HepG2 (cell line): ENCODE data around the gene RGS6. TPM values are rescaled to one million over a fixed set of nuclear protein-coding genes. Genes with fewer than 3 reads are reported as not detected.

Experiments used
- ATAC-seq: fragments of 200-7000 bp; cut with Tn5 transposase; 3 replicates; pipeline ENCODE4 v1.9.1; 2020; ENCODE audit warnings: mild to moderate bottlenecking, moderate library complexity
- BruUV-seq: library from RNA; stranded (reverse); fragments of 400-500 nt; replicated peaks from 2 replicates; lab custom pipeline; 2021; lab: Mats Ljungman, UMichigan
- CTCF ChIA-PET: fragments of 300-600 bp; formaldehyde crosslinking; extraction: SDS; loops from one replicate; lab custom pipeline; 2021; ENCODE audit warnings: low total read pairs, inconsistent platforms, low intra/inter-chr PET ratio; lab: Yijun Ruan, JAX
- POLR2A ChIA-PET: fragments of 350-600 bp; sonication (Branson Sonifier 250); formaldehyde crosslinking; loops from one replicate; lab custom pipeline; 2020; ENCODE audit warnings: antibody characterized with exemption, inconsistent platforms; lab: Yijun Ruan, JAX
- DNase-seq: peaks from one replicate; pipeline ENCODE4 v3.0.0-alpha.2; 2015; ENCODE audit warnings: low spot score
- FAIRE-seq: peaks from 3 replicates; lab custom pipeline; 2011; peaks lifted over from hg19 to GRCh38; lab: Jason Lieb, UNC
- H2AFZ ChIP-seq: one replicate; pipeline ENCODE4 v1.6.1; 2011; ENCODE audit warnings: low read length, inconsistent platforms
- H3K27ac ChIP-seq: fragments of 300-600 bp; 3 replicates; pipeline ENCODE4 v1.8.0; 2011; ENCODE audit warnings: mixed run types, mild to moderate bottlenecking, mixed read lengths, low read length, inconsistent platforms; ENCODE audit not compliant: insufficient read depth; ENCODE audit errors: extremely low read length
- H3K27me3 ChIP-seq, 2 experiments: fragments of 200-600 bp in 1 of 2; 2 replicates in 1 of 2; 3 replicates in 1 of 2; pipeline versions ENCODE4 v1.6.0 to v1.8.0; 2011; ENCODE audit warnings: low read length in 2 of 2, mild to moderate bottlenecking in 2 of 2, moderate library complexity in 2 of 2, inconsistent platforms in 1 of 2; ENCODE audit not compliant: insufficient read depth in 2 of 2, control insufficient read depth in 1 of 2
- H3K36me3 ChIP-seq, 2 experiments: fragments of 200-600 bp in 1 of 2; replicated peaks in 1 of 2; 2 replicates in 1 of 2; 3 replicates in 1 of 2; pipeline versions ENCODE4 v1.5.1 to v1.8.0; 2011; ENCODE audit warnings: low read length in 2 of 2, inconsistent platforms in 1 of 2; ENCODE audit not compliant: insufficient read depth in 2 of 2, control insufficient read depth in 1 of 2
- H3K4me1 ChIP-seq: 2 replicates; pipeline ENCODE4 v1.5.1; 2012; ENCODE audit warnings: low read length, inconsistent platforms; ENCODE audit not compliant: insufficient read depth
- H3K4me2 ChIP-seq: 2 replicates; pipeline ENCODE4 v1.6.0; 2011; ENCODE audit warnings: low read depth, low read length, inconsistent platforms
- H3K4me3 ChIP-seq, 3 experiments: fragments of 200-600 bp in 1 of 3; sonication (generic), shearing (Covaris generic) in 1 of 3; replicated peaks in 1 of 3; 2 replicates each; pipeline ENCODE4 v1.5.1; 2011 to 2016; ENCODE audit warnings: low read length in 3 of 3, inconsistent platforms in 2 of 3, low read depth in 2 of 3, mild to moderate bottlenecking in 2 of 3, control low read depth in 1 of 3, mixed read lengths in 1 of 3; ENCODE audit not compliant: insufficient read depth in 1 of 3
- H3K79me2 ChIP-seq: one replicate; pipeline ENCODE4 v1.6.1; 2011; ENCODE audit warnings: low read length, inconsistent platforms; ENCODE audit not compliant: insufficient read depth
- H3K9ac ChIP-seq: 2 replicates; pipeline ENCODE4 v1.6.0; 2011; ENCODE audit warnings: mild to moderate bottlenecking, low read depth, low read length, inconsistent platforms; ENCODE audit not compliant: insufficient read depth
- H3K9me3 ChIP-seq: 2 replicates; pipeline ENCODE4 v1.5.1; 2012; ENCODE audit warnings: mild to moderate bottlenecking, low read length
- H4K20me1 ChIP-seq: 2 replicates; pipeline ENCODE4 v1.6.0; 2011; ENCODE audit warnings: inconsistent platforms, mild to moderate bottlenecking, low read length, moderate library complexity; ENCODE audit not compliant: insufficient read depth
- AKAP8 ChIP-seq: sonication (generic); formaldehyde crosslinking; IDR thresholded peaks from 2 replicates; pipeline ENCODE4 v1.5.1; 2020; ENCODE audit warnings: mild to moderate bottlenecking, missing genetic modification reagents
- CREM ChIP-seq, 2 experiments: sonication (generic) in 1 of 2; formaldehyde crosslinking in 1 of 2; IDR thresholded peaks; 2 replicates each; pipeline versions ENCODE4 v1.4.0 to v1.6.1; 2016 to 2020; ENCODE audit warnings: antibody characterized with exemption in 1 of 2, mild to moderate bottlenecking in 1 of 2, missing genetic modification reagents in 1 of 2
- ETV5 ChIP-seq: IDR thresholded peaks from 2 replicates; pipeline ENCODE4 v1.6.1; 2018; ENCODE audit warnings: missing biosample characterization, missing genetic modification reagents, inconsistent platforms, borderline replicate concordance
- JDP2 ChIP-seq: sonication (generic); formaldehyde crosslinking; IDR thresholded peaks from 2 replicates; pipeline ENCODE4 v1.8.1; 2022; ENCODE audit warnings: missing genetic modification reagents, borderline replicate concordance
- MED13 ChIP-seq: sonication (generic); formaldehyde crosslinking; IDR thresholded peaks from 2 replicates; pipeline ENCODE4 v1.5.0; 2020; ENCODE audit warnings: missing genetic modification reagents
- MTF2 ChIP-seq: sonication (generic); formaldehyde crosslinking; IDR thresholded peaks from 2 replicates; pipeline ENCODE4 v1.5.0; 2020; ENCODE audit warnings: missing genetic modification reagents, borderline replicate concordance
- PPARG ChIP-seq: conservative IDR thresholded peaks from 2 replicates; pipeline ENCODE4 v1.6.1; 2016; ENCODE audit warnings: missing biosample characterization, missing genetic modification reagents
- SNAPC2 ChIP-seq: sonication (generic); formaldehyde crosslinking; IDR thresholded peaks from 2 replicates; pipeline ENCODE4 v1.8.1; 2022; ENCODE audit warnings: mild to moderate bottlenecking, missing genetic modification reagents
- ZBTB3 ChIP-seq: sonication (generic); formaldehyde crosslinking; IDR thresholded peaks from 2 replicates; pipeline ENCODE4 v1.4.0; 2020; ENCODE audit warnings: low read depth, mild to moderate bottlenecking, moderate library complexity, missing genetic modification reagents, borderline replicate concordance
- ZNF275 ChIP-seq: sonication (generic); formaldehyde crosslinking; IDR thresholded peaks from 2 replicates; pipeline ENCODE4 v1.8.0; 2022; ENCODE audit warnings: missing genetic modification reagents, mild to moderate bottlenecking, inconsistent platforms, borderline replicate concordance
- WGBS: methylation state at CpG from one replicate; pipeline ENCODE4 v1.1.6; 2017; ENCODE audit warnings: low lambda C conversion rate; 5-methylcytosine and 5-hydroxymethylcytosine counted together
- in situ Hi-C: cut with HindIII; loops from 2 replicates; pipeline ENCODE4 v1.10.0; 2017; ENCODE audit warnings: low pct_unique_long_range_greater_than_20kb; ENCODE audit not compliant: extremely low pct_ligation_motif_present
- intact Hi-C: fragments of 100-400 bp; cut with micrococcal nuclease; formaldehyde crosslinking; loops from one replicate; pipeline ENCODE4 v1.10.0; 2022; ENCODE audit not compliant: unreplicated experiment
- polyA plus RNA-seq, 8 experiments: library from polyadenylated mRNA; depleted of rRNA in 3 of 8; stranded (reverse) in 7 of 8; unstranded in 1 of 8; fragments of >200 nt; fragmentation: Illumina TruSeq in 4 of 8; extraction: Trizol in 4 of 8; gene quantifications; 2 replicates each; pipeline versions ENCODE4 v1.2.1 to v1.2.3, GENCODE V29; 2011 to 2016; ENCODE audit warnings: low read depth in 4 of 8, missing spikeins in 1 of 8, mixed read lengths in 1 of 8; ENCODE audit not compliant: insufficient read depth in 1 of 8
- total RNA-seq, 5 experiments: library from RNA; depleted of rRNA; stranded (reverse); fragments of >200 nt; fragmentation: Illumina TruSeq; extraction: Trizol; gene quantifications; 2 replicates each; pipeline ENCODE4 v1.2.3, GENCODE V29; 2016; ENCODE audit warnings: low read depth in 1 of 5
- TF ChIP-seq, protein P1 (sequence below): IDR thresholded peaks from 2 replicates; pipeline ENCODE4 v1.4.0; 2020; ENCODE audit warnings: mild to moderate bottlenecking, missing genetic modification reagents
- TF ChIP-seq, protein P2 (sequence below): sonication (generic); formaldehyde crosslinking; IDR thresholded peaks from 2 replicates; pipeline ENCODE4 v1.8.1; 2023; ENCODE audit warnings: missing genetic modification reagents, inconsistent platforms, borderline replicate concordance

Gene RGS6
- total and polyA plus RNA-seq, 2 of the 13 experiments (the other 11 are each of a cell fraction or from before 2014, with no cell fraction given) = not detected

- Histone ChIP-seq H3K36me3 (no peaks in the 10 kb centered on the region), H3K4me3 (no peak overlapping the region), H3K9ac (no peak overlapping the region), H3K9me3 (no peaks in the 10 kb centered on the region), H4K20me1 (no peaks in the 10 kb centered on the region), H3K79me2 (no peaks in the 10 kb centered on the region), H3K27me3 (peaks cover 1 to 13% of the 10 kb centered on the region in 2 experiments; a peak in 4 of 5 replicates), H3K27ac (no peak overlapping the region), H3K4me1 (no peaks in the 10 kb centered on the region), H2AFZ (no peak overlapping the region), H3K4me2 (no peak overlapping the region)
- FAIRE-seq (no peak), DNase-seq (no peak), ATAC-seq (no peak)
- intact Hi-C loops (no loop called here), in situ Hi-C loops (no loop called here)
- 0% methylated on average over 2 of the region's 3 CpGs for WGBS
- no TSS peak for BruUV-seq
- TF ChIP-seq, protein P1, sequence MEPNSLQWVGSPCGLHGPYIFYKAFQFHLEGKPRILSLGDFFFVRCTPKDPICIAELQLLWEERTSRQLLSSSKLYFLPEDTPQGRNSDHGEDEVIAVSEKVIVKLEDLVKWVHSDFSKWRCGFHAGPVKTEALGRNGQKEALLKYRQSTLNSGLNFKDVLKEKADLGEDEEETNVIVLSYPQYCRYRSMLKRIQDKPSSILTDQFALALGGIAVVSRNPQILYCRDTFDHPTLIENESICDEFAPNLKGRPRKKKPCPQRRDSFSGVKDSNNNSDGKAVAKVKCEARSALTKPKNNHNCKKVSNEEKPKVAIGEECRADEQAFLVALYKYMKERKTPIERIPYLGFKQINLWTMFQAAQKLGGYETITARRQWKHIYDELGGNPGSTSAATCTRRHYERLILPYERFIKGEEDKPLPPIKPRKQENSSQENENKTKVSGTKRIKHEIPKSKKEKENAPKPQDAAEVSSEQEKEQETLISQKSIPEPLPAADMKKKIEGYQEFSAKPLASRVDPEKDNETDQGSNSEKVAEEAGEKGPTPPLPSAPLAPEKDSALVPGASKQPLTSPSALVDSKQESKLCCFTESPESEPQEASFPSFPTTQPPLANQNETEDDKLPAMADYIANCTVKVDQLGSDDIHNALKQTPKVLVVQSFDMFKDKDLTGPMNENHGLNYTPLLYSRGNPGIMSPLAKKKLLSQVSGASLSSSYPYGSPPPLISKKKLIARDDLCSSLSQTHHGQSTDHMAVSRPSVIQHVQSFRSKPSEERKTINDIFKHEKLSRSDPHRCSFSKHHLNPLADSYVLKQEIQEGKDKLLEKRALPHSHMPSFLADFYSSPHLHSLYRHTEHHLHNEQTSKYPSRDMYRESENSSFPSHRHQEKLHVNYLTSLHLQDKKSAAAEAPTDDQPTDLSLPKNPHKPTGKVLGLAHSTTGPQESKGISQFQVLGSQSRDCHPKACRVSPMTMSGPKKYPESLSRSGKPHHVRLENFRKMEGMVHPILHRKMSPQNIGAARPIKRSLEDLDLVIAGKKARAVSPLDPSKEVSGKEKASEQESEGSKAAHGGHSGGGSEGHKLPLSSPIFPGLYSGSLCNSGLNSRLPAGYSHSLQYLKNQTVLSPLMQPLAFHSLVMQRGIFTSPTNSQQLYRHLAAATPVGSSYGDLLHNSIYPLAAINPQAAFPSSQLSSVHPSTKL (CRISPR knock-in tag) = no peak
- TF ChIP-seq AKAP8 = no peak
- TF ChIP-seq PPARG (CRISPR knock-in tag) = no peak
- no peak for TF ChIP-seq MTF2
- no peak for TF ChIP-seq SNAPC2 (CRISPR knock-in tag)
- no peak for TF ChIP-seq ETV5 (CRISPR knock-in tag)
- no peak for TF ChIP-seq JDP2 (CRISPR knock-in tag)
- no peak for TF ChIP-seq MED13 (CRISPR knock-in tag)
- no peak for TF ChIP-seq ZNF275 (CRISPR knock-in tag)
- TF ChIP-seq ZBTB3 (CRISPR knock-in tag) = no peak
- TF ChIP-seq, protein P2, sequence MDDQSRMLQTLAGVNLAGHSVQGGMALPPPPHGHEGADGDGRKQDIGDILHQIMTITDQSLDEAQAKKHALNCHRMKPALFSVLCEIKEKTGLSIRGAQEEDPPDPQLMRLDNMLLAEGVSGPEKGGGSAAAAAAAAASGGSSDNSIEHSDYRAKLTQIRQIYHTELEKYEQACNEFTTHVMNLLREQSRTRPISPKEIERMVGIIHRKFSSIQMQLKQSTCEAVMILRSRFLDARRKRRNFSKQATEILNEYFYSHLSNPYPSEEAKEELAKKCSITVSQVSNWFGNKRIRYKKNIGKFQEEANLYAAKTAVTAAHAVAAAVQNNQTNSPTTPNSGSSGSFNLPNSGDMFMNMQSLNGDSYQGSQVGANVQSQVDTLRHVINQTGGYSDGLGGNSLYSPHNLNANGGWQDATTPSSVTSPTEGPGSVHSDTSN (CRISPR knock-in tag) = no peak
- TF ChIP-seq CREM (IDR thresholded peaks at IDR 0.05) = no peak
- TF ChIP-seq CREM (CRISPR knock-in tag; IDR thresholded peaks at IDR 0.05) = no peak
- POLR2A ChIA-PET = no interaction called here
- CTCF ChIA-PET = no interaction called here
Measured at GRCh38 chr14:72479461-72479931, 547.3 kb downstream of the RGS6 start.
